Testis (tissue), 2 donors: ENCODE data around the gene SLC8B1.
"Not testable (repeated sequence)": the region's sequence is repeated elsewhere in the genome, so short reads cannot be mapped to it uniquely, and the experiment has no call there.

ENCODE experiments used
- CTCF ChIP-seq, 3 experiments: fragments of 450-650 bp in 2 of 3; fragments of 200-600 bp in 1 of 3; sonication (generic) in 1 of 3; IDR thresholded peaks; one replicate each; pipeline ENCODE4 v1.5.1; 2016 to 2019; ENCODE audit warnings: antibody characterized with exemption in 3 of 3, mild to moderate bottlenecking in 2 of 3, moderate library complexity in 1 of 3
- POLR2A ChIP-seq: fragments of 450-650 bp; IDR thresholded peaks from one replicate; pipeline ENCODE4 v1.6.1; 2017; ENCODE audit warnings: antibody characterized with exemption, mild to moderate bottlenecking, moderate library complexity

GRCh38 chr12:113354192-113354591 lies 19.3 kb upstream of the SLC8B1 start:
- not testable (repeated sequence) for TF ChIP-seq CTCF (IDR thresholded peaks at IDR 0.05); POLR2A
